GM10266 (cell line): ENCODE data around the gene CIB4.

Experiments
- DNase-seq: peaks from one replicate; pipeline ENCODE4 v3.0.0; 2012; ENCODE audit errors: extremely low spot score
- TF ChIP-seq, protein P1 (sequence below): IDR thresholded peaks from 2 replicates; pipeline ENCODE4 v1.5.1; 2012; ENCODE audit warnings: mild to moderate bottlenecking, low read depth; ENCODE audit not compliant: control insufficient read depth, insufficient read depth; ENCODE audit errors: missing control alignments

Gene CIB4

DNA sequence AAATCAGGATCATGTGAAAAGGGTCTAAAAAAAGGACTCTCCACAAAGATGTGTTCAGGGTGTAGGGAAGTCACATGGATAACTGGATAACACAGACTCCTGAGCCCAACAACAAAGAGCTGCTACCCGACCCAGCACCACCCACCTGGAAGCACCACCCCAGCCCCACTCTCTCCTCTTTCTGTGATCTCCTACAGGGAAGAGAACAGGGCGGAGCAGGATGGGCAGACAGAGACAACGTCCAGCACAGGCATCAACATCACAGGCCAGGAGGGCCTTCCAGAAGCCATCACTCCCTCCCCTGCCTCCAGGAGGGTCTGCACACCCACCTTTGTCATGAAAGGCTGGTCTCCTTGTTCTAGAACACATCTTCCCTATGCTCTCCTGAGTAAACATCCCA, 1.3 kb upstream of the CIB4 start:
- TF ChIP-seq, protein P1, sequence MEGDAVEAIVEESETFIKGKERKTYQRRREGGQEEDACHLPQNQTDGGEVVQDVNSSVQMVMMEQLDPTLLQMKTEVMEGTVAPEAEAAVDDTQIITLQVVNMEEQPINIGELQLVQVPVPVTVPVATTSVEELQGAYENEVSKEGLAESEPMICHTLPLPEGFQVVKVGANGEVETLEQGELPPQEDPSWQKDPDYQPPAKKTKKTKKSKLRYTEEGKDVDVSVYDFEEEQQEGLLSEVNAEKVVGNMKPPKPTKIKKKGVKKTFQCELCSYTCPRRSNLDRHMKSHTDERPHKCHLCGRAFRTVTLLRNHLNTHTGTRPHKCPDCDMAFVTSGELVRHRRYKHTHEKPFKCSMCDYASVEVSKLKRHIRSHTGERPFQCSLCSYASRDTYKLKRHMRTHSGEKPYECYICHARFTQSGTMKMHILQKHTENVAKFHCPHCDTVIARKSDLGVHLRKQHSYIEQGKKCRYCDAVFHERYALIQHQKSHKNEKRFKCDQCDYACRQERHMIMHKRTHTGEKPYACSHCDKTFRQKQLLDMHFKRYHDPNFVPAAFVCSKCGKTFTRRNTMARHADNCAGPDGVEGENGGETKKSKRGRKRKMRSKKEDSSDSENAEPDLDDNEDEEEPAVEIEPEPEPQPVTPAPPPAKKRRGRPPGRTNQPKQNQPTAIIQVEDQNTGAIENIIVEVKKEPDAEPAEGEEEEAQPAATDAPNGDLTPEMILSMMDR: no peak
- no peak for DNase-seq

DNA sequence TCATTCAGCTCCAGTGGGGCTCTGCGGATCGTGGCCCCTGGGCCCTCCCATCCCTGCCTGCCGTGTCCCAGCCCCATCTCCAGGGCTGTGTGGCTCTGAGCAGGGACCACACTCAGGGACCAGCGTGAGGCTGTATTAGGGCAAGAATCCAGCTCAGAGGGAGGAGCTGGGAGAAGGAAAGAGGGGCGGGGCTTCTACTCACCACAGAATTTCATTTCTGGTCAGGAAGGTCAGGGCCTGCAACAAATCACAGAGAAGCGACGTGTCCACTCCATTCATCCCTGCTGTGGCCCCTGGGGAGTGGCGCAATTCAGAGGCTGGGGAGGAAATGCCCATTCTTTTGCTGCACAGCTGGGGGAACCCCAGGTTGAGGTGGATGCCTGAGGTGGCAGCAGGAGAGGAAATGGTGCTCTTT, 828 bp downstream of the CIB4 start:
- DNase-seq: no peak
- TF ChIP-seq, protein P1: no peak

DNA sequence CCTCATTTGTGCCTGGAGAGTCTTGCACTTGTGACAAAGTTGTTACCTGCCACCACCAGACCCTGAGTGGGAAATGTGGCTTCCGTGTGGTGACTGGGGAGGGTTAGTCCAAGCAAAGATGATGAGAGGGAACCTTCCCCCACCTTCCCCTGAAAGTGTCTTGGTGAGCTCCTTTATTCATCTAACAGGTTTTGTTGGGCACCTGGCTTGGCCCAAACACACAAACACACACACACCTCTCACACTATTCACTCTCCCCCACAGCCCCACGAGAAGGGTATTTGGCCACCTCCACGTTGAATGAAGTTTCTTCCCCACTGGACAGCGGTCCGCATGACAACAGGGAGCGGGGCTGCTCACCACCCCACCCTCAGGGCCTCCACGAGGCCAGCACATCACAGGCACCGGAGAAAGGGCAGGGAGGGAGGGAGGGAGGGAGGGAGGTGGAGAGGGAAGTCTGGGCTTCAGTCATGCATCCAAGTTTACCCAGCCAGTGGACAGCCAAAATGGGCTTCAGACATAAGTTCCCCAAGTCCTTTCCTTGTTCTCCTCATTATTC, 1.4 kb downstream of the CIB4 start:
- TF ChIP-seq, protein P1: no peak
- DNase-seq: no peak

DNA sequence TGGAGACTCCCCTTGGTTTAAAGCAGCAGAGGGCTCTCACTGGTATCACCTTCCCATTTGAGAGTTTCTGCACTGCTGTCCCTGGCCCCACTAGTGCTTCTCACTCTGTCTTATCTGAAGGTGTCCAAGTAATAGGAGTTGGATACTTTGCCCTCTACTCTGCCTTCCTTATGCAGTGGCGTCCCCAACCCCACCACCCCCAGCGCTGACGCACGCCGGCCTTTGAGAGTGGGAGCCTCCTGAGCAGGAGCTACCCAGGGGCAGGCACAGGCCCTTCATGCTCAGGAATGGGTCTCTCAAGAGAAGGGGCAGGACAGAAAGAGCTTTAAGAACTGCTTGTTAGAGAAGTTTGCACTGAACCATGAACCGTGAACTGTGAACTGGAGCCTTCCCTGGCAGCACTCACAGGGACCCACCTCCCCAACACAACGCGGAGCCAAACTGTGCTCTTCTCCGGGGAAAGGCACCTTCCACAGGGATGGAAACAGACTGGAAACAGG, 3.3 kb downstream of the CIB4 start:
- DNase-seq: no peak
- TF ChIP-seq, protein P1: no peak

DNA sequence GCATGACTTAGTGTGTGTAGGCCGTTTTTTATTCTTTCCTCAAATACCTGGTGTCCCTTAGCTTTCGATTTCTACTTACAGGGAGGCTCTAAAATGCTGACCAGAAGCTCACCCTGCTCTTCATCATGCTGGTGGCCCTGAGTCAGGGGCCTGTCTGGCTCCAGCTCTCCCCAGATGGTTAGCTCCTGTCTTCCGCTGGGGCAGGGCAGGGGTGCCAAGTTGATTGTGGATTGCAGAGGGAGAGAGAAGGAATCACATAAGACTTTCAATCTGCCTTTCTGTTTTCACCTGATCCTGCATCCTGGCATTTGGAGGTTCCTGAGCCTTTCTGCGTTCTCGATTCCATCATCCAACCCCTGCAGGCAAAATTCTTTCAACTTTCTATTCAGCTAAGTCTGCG, 4.2 kb downstream of the CIB4 start:
- TF ChIP-seq, protein P1: no peak
- DNase-seq: no peak

DNA sequence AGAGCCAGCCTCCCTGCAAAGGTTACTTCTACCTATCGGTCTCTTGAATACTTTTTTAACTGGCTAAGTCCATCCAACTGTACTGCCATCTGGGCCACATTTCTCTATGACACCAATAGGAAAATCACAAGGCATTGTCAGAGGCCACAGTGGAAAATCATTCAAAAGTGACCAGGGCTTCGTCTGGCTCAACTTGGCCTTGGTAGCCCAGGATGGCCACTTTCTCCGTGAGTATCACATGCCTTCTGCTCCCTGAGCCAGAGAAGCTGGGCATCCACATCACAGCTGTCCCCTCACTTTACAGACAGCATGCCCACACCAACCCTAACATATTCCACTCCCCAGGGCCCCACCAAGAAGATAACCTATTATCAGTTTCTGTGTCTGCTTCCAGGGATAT, 5.8 kb downstream of the CIB4 start:
- DNase-seq: no peak

DNA sequence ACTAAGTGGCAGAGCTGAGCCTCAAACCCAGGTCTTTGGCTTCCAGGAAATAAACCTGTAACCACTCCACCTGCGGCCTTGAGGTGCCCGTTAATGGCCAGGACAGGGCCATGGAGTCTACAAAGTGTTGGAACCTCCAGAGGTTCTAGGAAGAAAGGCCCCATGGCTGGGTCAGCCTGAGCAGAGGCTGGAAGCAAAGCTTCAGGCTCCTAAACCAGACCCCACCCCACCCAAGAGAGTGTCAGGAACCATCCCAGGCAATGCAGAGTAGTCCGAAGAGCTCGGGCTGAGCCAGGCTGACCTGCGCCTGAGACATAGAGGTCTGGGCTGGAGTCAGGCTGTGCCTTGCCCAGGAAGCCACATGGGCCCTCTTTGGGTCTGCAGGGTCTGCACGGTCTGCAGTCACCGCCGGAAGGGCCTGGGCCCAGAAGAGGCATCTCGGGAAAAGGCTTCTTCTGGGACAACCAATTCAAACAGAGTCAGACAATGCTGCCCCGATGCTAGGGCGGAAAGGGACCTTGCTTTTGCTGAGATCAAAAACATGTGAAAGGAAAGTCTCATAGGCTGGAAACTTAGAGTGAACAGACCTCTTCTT, 6.4 kb downstream of the CIB4 start:
- TF ChIP-seq, protein P1: no peak
- no peak for DNase-seq

More for the DNA sequence above, 5.8 kb downstream of the CIB4 start:
- TF ChIP-seq, protein P1: no peak
